Mesendoderm (in vitro differentiated cells): Measurements from ENCODE around the gene PLEKHO1.
A peak's percentile ranks its signal among the peaks of the same experiment; 100 is the strongest.

Source experiments
- DNase-seq: peaks from one replicate; pipeline ENCODE4 v3.0.0; 2013
- H2AK5ac ChIP-seq: 2 replicates; pipeline ENCODE4 v1.6.1; 2013; ENCODE audit warnings: low read length, inconsistent platforms
- H2BK120ac ChIP-seq: 2 replicates; pipeline ENCODE4 v1.6.1; 2013; ENCODE audit warnings: low read depth, mild to moderate bottlenecking, low read length, moderate library complexity, mixed read lengths
- H2BK15ac ChIP-seq: replicated peaks from 2 replicates; pipeline ENCODE4 v1.6.1; 2013; ENCODE audit warnings: low read depth, mild to moderate bottlenecking, moderate library complexity
- H2BK5ac ChIP-seq: 2 replicates; pipeline ENCODE4 v1.6.1; 2013; ENCODE audit warnings: low read length, inconsistent platforms
- H3K18ac ChIP-seq: 2 replicates; pipeline ENCODE4 v1.6.1; 2013; ENCODE audit warnings: mild to moderate bottlenecking, low read length, mixed read lengths
- H3K23ac ChIP-seq: one replicate; pipeline ENCODE4 v1.6.1; 2013; ENCODE audit warnings: low read length
- H3K27ac ChIP-seq: 2 replicates; pipeline ENCODE4 v1.5.1; 2013; ENCODE audit warnings: low read depth, mild to moderate bottlenecking, inconsistent platforms, low read length, moderate library complexity
- H3K27me3 ChIP-seq: 2 replicates; pipeline ENCODE4 v1.6.1; 2013; ENCODE audit warnings: low read length, control low read depth, mild to moderate bottlenecking, inconsistent platforms; ENCODE audit not compliant: insufficient read depth, poor library complexity
- H3K36me3 ChIP-seq: 2 replicates; pipeline ENCODE4 v1.6.1; 2013; ENCODE audit warnings: low read length, inconsistent platforms; ENCODE audit not compliant: control insufficient read depth, insufficient read depth
- H3K4ac ChIP-seq: one replicate; pipeline ENCODE4 v1.6.1; 2013; ENCODE audit warnings: low read depth, mild to moderate bottlenecking, low read length, moderate library complexity
- H3K4me1 ChIP-seq: 2 replicates; pipeline ENCODE4 v1.6.1; 2013; ENCODE audit warnings: low read depth, low read length, inconsistent platforms; ENCODE audit not compliant: control insufficient read depth
- H3K4me2 ChIP-seq: 2 replicates; pipeline ENCODE4 v1.6.1; 2013; ENCODE audit warnings: low read length
- H3K4me3 ChIP-seq: 2 replicates; pipeline ENCODE4 v1.5.1; 2013; ENCODE audit warnings: mild to moderate bottlenecking, low read length
- H3K56ac ChIP-seq: one replicate; pipeline ENCODE4 v1.6.1; 2013; ENCODE audit warnings: low read length
- H3K79me1 ChIP-seq: 2 replicates; pipeline ENCODE4 v1.6.1; 2013; ENCODE audit warnings: low read length, inconsistent platforms
- H3K79me2 ChIP-seq: 2 replicates; pipeline ENCODE4 v1.6.1; 2013; ENCODE audit warnings: mild to moderate bottlenecking, low read length; ENCODE audit not compliant: control insufficient read depth, insufficient read depth
- H3K9ac ChIP-seq: 2 replicates; pipeline ENCODE4 v1.6.1; 2013; ENCODE audit warnings: low read length, inconsistent platforms
- H4K5ac ChIP-seq: one replicate; pipeline ENCODE4 v1.6.1; 2013; ENCODE audit warnings: low read length
- H4K8ac ChIP-seq: one replicate; pipeline ENCODE4 v1.6.1; 2013; ENCODE audit warnings: low read depth, mild to moderate bottlenecking, control low read depth, low read length, moderate library complexity
- WGBS: extraction: QIAGEN DNeasy Blood & Tissue Kit; methylation state at CpG from one replicate; pipeline ENCODE4 v1.1.7; 2013; ENCODE audit warnings: low lambda C conversion rate, missing lambda C conversion rate; ENCODE audit not compliant: insufficient coverage; ENCODE audit errors: extremely low coverage; 5-methylcytosine and 5-hydroxymethylcytosine counted together

The PLEKHO1 gene

GRCh38 chr1:150162582-150162861 is 12.8 kb downstream of the PLEKHO1 start:
- peak overlapping the region; percentile 44 for H2AK5ac ChIP-seq
- H3K18ac ChIP-seq: peak overlapping the region; percentile 24
- H3K4ac ChIP-seq: peak overlapping the region; percentile 75
- H2BK120ac ChIP-seq: no peak overlapping the region
- peak overlapping the region; percentile 16 for H2BK5ac ChIP-seq
- no peaks in the 10 kb centered on the region for H3K27me3 ChIP-seq
- H4K8ac ChIP-seq: no peak overlapping the region
- peak overlapping the region; percentile 63 for H3K9ac ChIP-seq
- WGBS: no CpG with 5 or more reads among the region's 4 CpGs
- H3K4me3 ChIP-seq: no peak overlapping the region
- peak overlapping the region; percentile 83 for H3K56ac ChIP-seq
- peak overlapping the region; percentile 5 for H4K5ac ChIP-seq
- H3K4me2 ChIP-seq: peak overlapping the region; percentile 16
- no peak overlapping the region for H3K23ac ChIP-seq
- no peaks in the 10 kb centered on the region for H3K79me2 ChIP-seq
- peak overlapping the region; percentile 85 for H3K27ac ChIP-seq
- peaks cover 1% of the 10 kb centered on the region for H3K36me3 ChIP-seq
- no peaks in the 10 kb centered on the region for H3K79me1 ChIP-seq
- peaks cover 22% of the 10 kb centered on the region for H3K4me1 ChIP-seq
- DNase-seq: no peak
- H2BK15ac ChIP-seq: no peak overlapping the region

- H4K5ac ChIP-seq: peak overlapping the region; percentile 5
- H3K27ac ChIP-seq: peak overlapping the region; percentile 85
- no peak overlapping the region for H2BK120ac ChIP-seq
- no peak overlapping the region for H3K23ac ChIP-seq
- no peaks in the 10 kb centered on the region for H3K79me2 ChIP-seq
- H3K56ac ChIP-seq: peak overlapping the region; percentile 90
- no peak overlapping the region for H2BK15ac ChIP-seq
- H3K4me1 ChIP-seq: peaks cover 22% of the 10 kb centered on the region
- peak overlapping the region; percentile 75 for H3K9ac ChIP-seq
- no peak overlapping the region for H3K4me3 ChIP-seq
- peak overlapping the region; percentile 74 for H3K4me2 ChIP-seq
- H2BK5ac ChIP-seq: peak overlapping the region; percentile 71
- H4K8ac ChIP-seq: no peak overlapping the region
- H2AK5ac ChIP-seq: peak overlapping the region; percentile 44
- no peaks in the 10 kb centered on the region for H3K79me1 ChIP-seq
- H3K18ac ChIP-seq: peak overlapping the region; percentile 24
- DNase-seq: peak; percentile 98
- peak overlapping the region; percentile 75 for H3K4ac ChIP-seq
- peaks cover 1% of the 10 kb centered on the region for H3K36me3 ChIP-seq
- H3K27me3 ChIP-seq: no peaks in the 10 kb centered on the region
- no CpG with 5 or more reads among the region's 14 CpGs for WGBS
These were observed 13.4 kb downstream of the PLEKHO1 start for GRCh38 chr1:150162862-150163706.

- no CpG with 5 or more reads among the region's 5 CpGs for WGBS
- Histone ChIP-seq H2BK120ac (no peak overlapping the region), H3K4me1 (peaks cover 22% of the 10 kb centered on the region), H4K8ac (no peak overlapping the region), H3K79me2 (no peaks in the 10 kb centered on the region), H3K27me3 (no peaks in the 10 kb centered on the region), H2AK5ac (no peak overlapping the region), H3K4me3 (no peak overlapping the region), H3K56ac (peak overlapping the region; percentile 37), H2BK5ac (no peak overlapping the region), H3K4ac (no peak overlapping the region), H3K36me3 (no peaks in the 10 kb centered on the region), H3K4me2 (no peak overlapping the region), H3K18ac (no peak overlapping the region), H2BK15ac (no peak overlapping the region), H4K5ac (no peak overlapping the region), H3K79me1 (no peaks in the 10 kb centered on the region), H3K23ac (no peak overlapping the region), H3K9ac (no peak overlapping the region), H3K27ac (no peak overlapping the region)
- no peak for DNase-seq
These were observed 14.5 kb downstream of the PLEKHO1 start for GRCh38 chr1:150164224-150164623.

GRCh38 chr1:150164779-150165178 is 15.1 kb downstream of the PLEKHO1 start:
- no CpG with 5 or more reads among the region's 5 CpGs for WGBS
- H3K4me3 ChIP-seq: no peak overlapping the region

GRCh38 chr1:150165622-150166612 is 16.2 kb downstream of the PLEKHO1 start:
- H3K56ac ChIP-seq: no peak overlapping the region
- no CpG with 5 or more reads among the region's 14 CpGs for WGBS
- H3K9ac ChIP-seq: no peak overlapping the region
- H2BK15ac ChIP-seq: no peak overlapping the region
- H3K4me2 ChIP-seq: no peak overlapping the region
- H2AK5ac ChIP-seq: no peak overlapping the region
- no peak overlapping the region for H4K8ac ChIP-seq
- no peak overlapping the region for H3K4ac ChIP-seq
- H3K4me1 ChIP-seq: peaks cover 20% of the 10 kb centered on the region
- H3K36me3 ChIP-seq: no peaks in the 10 kb centered on the region
- no peak overlapping the region for H3K4me3 ChIP-seq
- H2BK120ac ChIP-seq: no peak overlapping the region
- H4K5ac ChIP-seq: no peak overlapping the region
- no peak overlapping the region for H3K18ac ChIP-seq
- DNase-seq: peak; percentile 78
- no peaks in the 10 kb centered on the region for H3K79me1 ChIP-seq
- H3K79me2 ChIP-seq: no peaks in the 10 kb centered on the region
- H2BK5ac ChIP-seq: no peak overlapping the region
- H3K27me3 ChIP-seq: no peaks in the 10 kb centered on the region
- H3K23ac ChIP-seq: no peak overlapping the region
- H3K27ac ChIP-seq: no peak overlapping the region

More at GRCh38 chr1:150164779-150165178, 15.1 kb downstream of the PLEKHO1 start:
- no peak overlapping the region for H2AK5ac ChIP-seq
- no peak overlapping the region for H2BK5ac ChIP-seq
- no peak overlapping the region for H3K4ac ChIP-seq
- peaks cover 22% of the 10 kb centered on the region for H3K4me1 ChIP-seq
- no peak for DNase-seq
- H3K79me2 ChIP-seq: no peaks in the 10 kb centered on the region
- no peak overlapping the region for H3K9ac ChIP-seq
- H3K4me2 ChIP-seq: no peak overlapping the region
- no peak overlapping the region for H2BK120ac ChIP-seq
- no peaks in the 10 kb centered on the region for H3K79me1 ChIP-seq
- H4K5ac ChIP-seq: no peak overlapping the region
- no peaks in the 10 kb centered on the region for H3K27me3 ChIP-seq
- H2BK15ac ChIP-seq: no peak overlapping the region
- H3K56ac ChIP-seq: no peak overlapping the region
- H3K36me3 ChIP-seq: no peaks in the 10 kb centered on the region
- H4K8ac ChIP-seq: no peak overlapping the region
- no peak overlapping the region for H3K18ac ChIP-seq
- H3K27ac ChIP-seq: no peak overlapping the region
- H3K23ac ChIP-seq: no peak overlapping the region
